IMR-90 (cell line): Measurements from ENCODE around the gene KCTD4. TPM values are rescaled to one million over a fixed set of nuclear protein-coding genes. Genes with fewer than 3 reads are reported as not detected.

Experiments
- ATAC-seq: fragments of 200-7000 bp; cut with Tn5 transposase; 2 replicates; pipeline ENCODE4 v1.9.1; 2020; ENCODE audit warnings: low read depth, mild to moderate bottlenecking, moderate library complexity
- Bru-seq: library from RNA; stranded (reverse); fragments of 400-500 nt; gene quantifications from one replicate; lab custom pipeline; 2021; lab: Mats Ljungman, UMichigan
- BruChase-seq, 2 experiments: library from RNA; stranded (reverse); fragments of 400-500 nt; gene quantifications; one replicate each; lab custom pipeline; 2021; lab: Mats Ljungman, UMichigan
- BruUV-seq: library from RNA; stranded (reverse); fragments of 400-500 nt; replicated peaks from 2 replicates; lab custom pipeline; 2021; lab: Mats Ljungman, UMichigan
- CTCF ChIA-PET: fragments of 300-600 bp; formaldehyde crosslinking; extraction: SDS; loops from one replicate; lab custom pipeline; 2021; ENCODE audit warnings: antibody characterized with exemption; lab: Yijun Ruan, JAX
- POLR2A ChIA-PET: fragments of 300-600 bp; sonication (Branson Sonifier 250); formaldehyde crosslinking; loops from one replicate; lab custom pipeline; 2022; ENCODE audit warnings: antibody characterized with exemption; ENCODE audit not compliant: unreplicated experiment; lab: Charles Lee
- DNase-seq: peaks from one replicate; pipeline ENCODE4 v3.0.0; 2013
- H2AFZ ChIP-seq: replicated peaks from 2 replicates; pipeline ENCODE3; 2013; ENCODE audit warnings: low read length, mild to moderate bottlenecking; ENCODE audit not compliant: poor library complexity
- H2AK5ac ChIP-seq: 2 replicates; pipeline ENCODE4 v1.6.1; 2013; ENCODE audit warnings: low read depth, low read length, inconsistent platforms
- H2AK9ac ChIP-seq: replicated peaks from 2 replicates; pipeline ENCODE3; 2013; ENCODE audit warnings: mild to moderate bottlenecking, low read depth, low read length, moderate library complexity; ENCODE audit not compliant: poor library complexity
- H2BK120ac ChIP-seq: 2 replicates; pipeline ENCODE4 v1.6.1; 2013; ENCODE audit warnings: low read depth, low read length, inconsistent platforms
- H2BK15ac ChIP-seq: 3 replicates; pipeline ENCODE4 v1.6.1; 2013; ENCODE audit warnings: low read depth, low read length, inconsistent platforms
- H2BK20ac ChIP-seq: 2 replicates; pipeline ENCODE4 v1.6.1; 2013; ENCODE audit warnings: low read depth, mild to moderate bottlenecking, inconsistent platforms, low read length, moderate library complexity
- H2BK5ac ChIP-seq: 2 replicates; pipeline ENCODE4 v1.6.1; 2013; ENCODE audit warnings: mild to moderate bottlenecking, low read depth, low read length, inconsistent platforms; ENCODE audit not compliant: poor library complexity, severe bottlenecking
- H3K14ac ChIP-seq: replicated peaks from 2 replicates; pipeline ENCODE4 v1.6.1; 2013; ENCODE audit warnings: low read depth, low read length, inconsistent platforms
- H3K18ac ChIP-seq: 2 replicates; pipeline ENCODE4 v1.6.1; 2013; ENCODE audit warnings: low read depth, low read length, control low read depth
- H3K23ac ChIP-seq: 2 replicates; pipeline ENCODE4 v1.6.1; 2013; ENCODE audit warnings: low read depth, low read length, inconsistent platforms
- H3K27ac ChIP-seq: 2 replicates; pipeline ENCODE4 v1.5.1; 2013; ENCODE audit warnings: mild to moderate bottlenecking, control low read depth, low read length; ENCODE audit not compliant: insufficient read depth
- H3K27me3 ChIP-seq: 2 replicates; pipeline ENCODE4 v1.6.1; 2013; ENCODE audit warnings: low read length; ENCODE audit not compliant: control insufficient read depth, insufficient read depth
- H3K36me3 ChIP-seq: 2 replicates; pipeline ENCODE4 v1.6.1; 2013; ENCODE audit warnings: low read length, mixed read lengths; ENCODE audit not compliant: control insufficient read depth, insufficient read depth
- H3K4ac ChIP-seq: 2 replicates; pipeline ENCODE4 v1.6.1; 2013; ENCODE audit warnings: low read depth, low read length, inconsistent platforms
- H3K4me1 ChIP-seq: 2 replicates; pipeline ENCODE4 v1.6.1; 2013; ENCODE audit warnings: low read length, mixed read lengths; ENCODE audit not compliant: control insufficient read depth, insufficient read depth
- H3K4me2 ChIP-seq: 2 replicates; pipeline ENCODE4 v1.6.1; 2013; ENCODE audit warnings: low read depth, mild to moderate bottlenecking, control low read depth, low read length, moderate library complexity
- H3K4me3 ChIP-seq: 2 replicates; pipeline ENCODE4 v1.5.1; 2013; ENCODE audit warnings: low read depth, mild to moderate bottlenecking, control low read depth, low read length, moderate library complexity; ENCODE audit not compliant: insufficient read depth
- H3K56ac ChIP-seq: 2 replicates; pipeline ENCODE4 v1.6.1; 2013; ENCODE audit warnings: low read length, inconsistent platforms; ENCODE audit not compliant: insufficient read depth; ENCODE audit errors: extremely low read depth
- H3K79me1 ChIP-seq, 2 experiments: 2 replicates each; pipeline ENCODE4 v1.6.1; 2013; ENCODE audit warnings: low read length in 2 of 2, inconsistent platforms in 1 of 2, low read depth in 1 of 2
- H3K9ac ChIP-seq: 2 replicates; pipeline ENCODE4 v1.6.1; 2013; ENCODE audit warnings: low read depth, low read length, control low read depth
- H3K9me1 ChIP-seq: 2 replicates; pipeline ENCODE4 v1.6.1; 2013; ENCODE audit warnings: low read length, inconsistent platforms; ENCODE audit not compliant: insufficient read depth
- H3K9me3 ChIP-seq: 2 replicates; pipeline ENCODE4 v1.6.1; 2013; ENCODE audit warnings: low read length; ENCODE audit not compliant: control insufficient read depth, insufficient read depth
- H4K20me1 ChIP-seq: 2 replicates; pipeline ENCODE4 v1.6.1; 2013; ENCODE audit warnings: low read length, inconsistent platforms; ENCODE audit not compliant: insufficient read depth
- H4K5ac ChIP-seq: 2 replicates; pipeline ENCODE4 v1.6.1; 2013; ENCODE audit warnings: mild to moderate bottlenecking, low read depth, low read length, control low read depth
- H4K8ac ChIP-seq, 2 experiments: 2 replicates each; pipeline ENCODE4 v1.6.1; 2013; ENCODE audit warnings: low read depth in 2 of 2, low read length in 2 of 2, control low read depth in 1 of 2, inconsistent platforms in 1 of 2
- H4K91ac ChIP-seq: 2 replicates; pipeline ENCODE4 v1.6.1; 2013; ENCODE audit warnings: low read depth, low read length, inconsistent platforms; ENCODE audit not compliant: insufficient read depth
- CEBPB ChIP-seq: IDR thresholded peaks from 2 replicates; pipeline ENCODE4 v1.6.1; 2012; ENCODE audit warnings: low read depth, low read length, improper control_type of control experiment
- CHD1 ChIP-seq: IDR thresholded peaks from 2 replicates; pipeline ENCODE4 v1.6.1; 2012; ENCODE audit warnings: low read depth, low read length, improper control_type of control experiment
- FOS ChIP-seq: fragments of 150-350 bp; IDR thresholded peaks from 2 replicates; pipeline ENCODE4 v1.6.1; 2016; ENCODE audit warnings: low read depth, low read length
- MAFK ChIP-seq: IDR thresholded peaks from 2 replicates; pipeline ENCODE4 v1.6.1; 2012; ENCODE audit warnings: low read depth, low read length, improper control_type of control experiment
- MXI1 ChIP-seq: IDR thresholded peaks from 2 replicates; pipeline ENCODE4 v1.6.1; 2012; ENCODE audit warnings: low read depth, mild to moderate bottlenecking, low read length, moderate library complexity, borderline replicate concordance
- NFE2L2 ChIP-seq: fragments of 150-350 bp; IDR thresholded peaks from 2 replicates; pipeline ENCODE4 v1.6.1; 2016; ENCODE audit warnings: low read depth, mild to moderate bottlenecking, low read length
- POLR2A ChIP-seq: IDR thresholded peaks from 2 replicates; pipeline ENCODE4 v1.6.1; 2012; ENCODE audit warnings: mild to moderate bottlenecking, low read depth, low read length
- RAD21 ChIP-seq: IDR thresholded peaks from 2 replicates; pipeline ENCODE4 v1.6.1; 2012; ENCODE audit warnings: low read length, improper control_type of control experiment
- RCOR1 ChIP-seq: IDR thresholded peaks from 2 replicates; pipeline ENCODE4 v1.6.1; 2012; ENCODE audit warnings: mild to moderate bottlenecking, low read length, improper control_type of control experiment; ENCODE audit not compliant: insufficient replicate concordance
- RFX5 ChIP-seq: IDR thresholded peaks from 2 replicates; pipeline ENCODE4 v1.8.0; 2012; ENCODE audit warnings: low read depth, mild to moderate bottlenecking, low read length, moderate library complexity
- SMC3 ChIP-seq: fragments of 150-350 bp; IDR thresholded peaks from 2 replicates; pipeline ENCODE4 v1.6.1; 2016; ENCODE audit warnings: low read depth, mild to moderate bottlenecking, antibody characterized with exemption, low read length, moderate library complexity
- WGBS, 2 experiments: methylation state at CpG; one replicate each; pipeline versions ENCODE4 v1.1.5 to v1.1.7; 2013; ENCODE audit warnings: missing lambda C conversion rate in 2 of 2; ENCODE audit not compliant: insufficient read length in 1 of 2; ENCODE audit errors: extremely low coverage in 2 of 2; 5-methylcytosine and 5-hydroxymethylcytosine counted together
- dilution Hi-C: fragments of 300-500 bp; cut with HindIII; formaldehyde crosslinking; loops from one replicate; pipeline ENCODE4 v1.14.3; 2018; ENCODE audit warnings: low sequenced_read_pairs; ENCODE audit not compliant: unreplicated experiment
- in situ Hi-C: fragments of 300-500 bp; cut with MboI; formaldehyde crosslinking; loops from 3 replicates; pipeline ENCODE4 v1.14.3; 2019; ENCODE audit warnings: low sequenced_read_pairs, inconsistent platforms, mixed read lengths
- intact Hi-C: fragments of 100-400 bp; cut with micrococcal nuclease; formaldehyde crosslinking; loops from 2 replicates; pipeline ENCODE4 v1.10.0; 2022
- long read RNA-seq: library from polyadenylated mRNA; unstranded; transcript quantifications from one replicate; pipeline ENCODE4 v2.0.0, GENCODE V29; 2021; ENCODE audit not compliant: unreplicated experiment
- polyA plus RNA-seq, 3 experiments: library from polyadenylated mRNA; depleted of rRNA; stranded (reverse); fragments of >200 nt; gene quantifications; 2 replicates each; pipeline ENCODE4 v1.2.3, GENCODE V29; 2012; ENCODE audit warnings: low replicate concordance in 1 of 3
- total RNA-seq: library from RNA; depleted of rRNA; stranded (reverse); fragments of >200 nt; gene quantifications from 2 replicates; pipeline ENCODE4 v1.2.3, GENCODE V29; 2012; rRNA removed
- TF ChIP-seq, protein P1 (sequence below): fragments of 150-350 bp; IDR thresholded peaks from 2 replicates; pipeline ENCODE4 v1.6.1; 2016; ENCODE audit warnings: low read depth, mild to moderate bottlenecking, low read length, moderate library complexity, borderline replicate concordance

KCTD4 gene
- total RNA-seq: 0.56 and 0.72 TPM in 2 replicates
- polyA plus RNA-seq (2012; rRNA removed): 0.40 and 0.53 TPM in 2 replicates
- polyA plus RNA-seq (2012; cell fraction: cytosol; rRNA removed): 0.05 and 0.08 TPM in 2 replicates
- 0.03 and 0.25 TPM in 2 replicates for polyA plus RNA-seq (2012; cell fraction: nucleus; rRNA removed; ENCODE audit: low replicate concordance)
- Bru-seq, nascent RNA: percentile 44 among the genes with signal in this experiment
- percentile 29 among the genes with signal in this experiment for BruChase-seq, experiment 1, labeled RNA remaining after a 6-hour chase
- BruChase-seq, experiment 2, labeled RNA remaining after a 2-hour chase: percentile 47 among the genes with signal in this experiment
- long read RNA-seq: 0 reads

DNA sequence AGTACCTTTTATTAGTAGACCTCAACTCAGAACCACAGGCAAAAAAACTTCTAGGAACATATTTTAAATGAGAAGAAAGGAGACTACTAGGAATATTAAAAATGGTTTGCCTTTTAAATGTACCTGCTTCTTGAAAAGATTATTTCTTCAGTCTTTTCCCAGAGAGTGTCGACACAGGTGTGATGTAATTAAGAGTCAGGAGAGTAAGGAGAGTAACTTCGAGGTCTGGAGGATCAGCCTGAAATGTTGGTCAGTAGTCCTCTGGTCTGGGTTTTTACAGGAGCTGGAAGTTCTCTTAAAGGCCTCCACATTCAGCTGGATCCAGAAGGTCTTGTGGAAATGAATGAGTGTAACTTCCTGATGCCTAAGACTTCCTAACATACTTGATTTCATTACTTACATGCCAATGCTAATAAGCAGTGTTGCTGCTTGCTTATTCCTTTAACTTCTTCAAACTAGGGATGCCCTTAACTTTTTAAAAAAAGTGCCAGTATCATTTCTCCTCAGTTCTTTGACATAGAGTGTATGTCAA, at the start of gene KCTD4:
TSS of gene KCTD4 (minus strand) at position 345 of the 532 bp plus-strand sequence. CDS start 6,478 bp downstream, outside the sequence.
- DNase-seq: peak; percentile 49
- Histone ChIP-seq H2BK5ac (peak within 1 kb of the TSS; percentile 90), H2AK9ac (no peak within 1 kb of the TSS), H3K56ac (no peak within 1 kb of the TSS), H3K27ac (no peak within 1 kb of the TSS), H3K36me3 (peaks cover 2% of the 10 kb centered on the region), H3K23ac (peak within 1 kb of the TSS; percentile 89), H2BK120ac (peak within 1 kb of the TSS; percentile 66; the same call in 1 of the 2 replicates), H3K9me1 (peaks cover 6% of the 10 kb centered on the region), H3K4ac (peak within 1 kb of the TSS; percentile 45), H3K27me3 (no peaks in the 10 kb centered on the region), H2BK20ac (peak within 1 kb of the TSS; percentile 77; the same call in 1 of the 2 replicates), H3K9ac (no peak within 1 kb of the TSS), H2AFZ (no peak within 1 kb of the TSS), H4K91ac (peak within 1 kb of the TSS; percentile 45; the same call in 1 of the 2 replicates), H3K14ac (peak within 1 kb of the TSS; percentile 95), H3K9me3 (no peaks in the 10 kb centered on the region), H2AK5ac (peak within 1 kb of the TSS; percentile 86), H4K8ac (peak within 1 kb of the TSS in 1 of 2 experiments; percentile 49; a peak in 2 of 4 replicates), H3K4me1 (peaks cover 11% of the 10 kb centered on the region), H3K79me1 (peaks cover 23 to 53% of the 10 kb centered on the region in 2 experiments), H3K18ac (peak within 1 kb of the TSS; percentile 79; the same call in 1 of the 2 replicates), H2BK15ac (peak within 1 kb of the TSS; percentile 81; the same call in 1 of the 3 replicates), H4K20me1 (no peaks in the 10 kb centered on the region), H4K5ac (peak within 1 kb of the TSS; percentile 39; the same call in 1 of the 2 replicates), H3K4me2 (peak within 1 kb of the TSS; percentile 57; the same call in 1 of the 2 replicates), H3K4me3 (peak within 1 kb of the TSS; percentile 2; the same call in 1 of the 2 replicates)
- intact Hi-C loops: no loop called here
- ChIA-PET CTCF (interaction anchor here (0.8 kb wide), 1 partner anchor 81 kb away, joined by 3 read pairs; no protein-coding TSS in a partner anchor), POLR2A (no interaction called here)
- ATAC-seq: peak; percentile 58
- no peak for TF ChIP-seq CEBPB
- TF ChIP-seq, protein P1, sequence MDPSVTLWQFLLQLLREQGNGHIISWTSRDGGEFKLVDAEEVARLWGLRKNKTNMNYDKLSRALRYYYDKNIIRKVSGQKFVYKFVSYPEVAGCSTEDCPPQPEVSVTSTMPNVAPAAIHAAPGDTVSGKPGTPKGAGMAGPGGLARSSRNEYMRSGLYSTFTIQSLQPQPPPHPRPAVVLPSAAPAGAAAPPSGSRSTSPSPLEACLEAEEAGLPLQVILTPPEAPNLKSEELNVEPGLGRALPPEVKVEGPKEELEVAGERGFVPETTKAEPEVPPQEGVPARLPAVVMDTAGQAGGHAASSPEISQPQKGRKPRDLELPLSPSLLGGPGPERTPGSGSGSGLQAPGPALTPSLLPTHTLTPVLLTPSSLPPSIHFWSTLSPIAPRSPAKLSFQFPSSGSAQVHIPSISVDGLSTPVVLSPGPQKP: no peak
- no peak for TF ChIP-seq RFX5
- no peak for TF ChIP-seq POLR2A
- no peak for TF ChIP-seq RAD21
- TF ChIP-seq MAFK: no peak
- TF ChIP-seq RCOR1: no peak
- TF ChIP-seq CHD1: no peak
- TF ChIP-seq SMC3: no peak
- TF ChIP-seq NFE2L2: no peak
- no peak for TF ChIP-seq MXI1
- TF ChIP-seq FOS: no peak
- BruUV-seq: no TSS peak
- dilution Hi-C loops: no loop called here
- in situ Hi-C loops: no loop called here
- WGBS, 2 experiments: no CpG with 5 or more reads among the region's 2 CpGs
